Gastroesophageal sphincter (tissue), 4 donors: ENCODE data around the gene SFT2D2. TPM values are rescaled to one million over a fixed set of nuclear protein-coding genes. Genes with fewer than 3 reads are reported as not detected.

Experiments
- ATAC-seq: fragments of 150-250 bp; one replicate; pipeline ENCODE4 v1.9.1; 2016; ENCODE audit warnings: mild to moderate bottlenecking, moderate library complexity
- H3K27ac ChIP-seq, 4 donors: fragments of 200-600 bp; sonication (generic) in 3 of 4; 1 replicate in 3 of 4; 2 replicates in 1 of 4; pipeline ENCODE4 v1.5.1; 2016 to 2019
- H3K27me3 ChIP-seq: fragments of 200-600 bp; sonication (generic); one replicate; pipeline ENCODE4 v1.5.1; 2019
- H3K36me3 ChIP-seq, 2 donors: fragments of 200-600 bp; sonication (generic); one replicate each; pipeline ENCODE4 v1.5.1; 2019; ENCODE audit warnings: control low read depth in 1 of 2
- H3K4me1 ChIP-seq, 3 donors: fragments of 200-600 bp; sonication (generic); 1 replicate in 2 of 3; 2 replicates in 1 of 3; pipeline ENCODE4 v1.5.1; 2016 to 2019; ENCODE audit warnings: control low read depth in 2 of 3
- H3K4me3 ChIP-seq, 2 donors: fragments of 200-600 bp; sonication (generic); one replicate each; pipeline ENCODE4 v1.5.1; 2019; ENCODE audit warnings: mild to moderate bottlenecking in 1 of 2, moderate library complexity in 1 of 2
- H3K9me3 ChIP-seq, 3 donors: fragments of 200-600 bp; sonication (generic); one replicate each; pipeline ENCODE4 v1.5.1; 2017 to 2019; ENCODE audit warnings: control low read depth in 2 of 3
- CTCF ChIP-seq, 4 experiments: fragments of 200-600 bp in 2 of 4; fragments of 450-650 bp in 2 of 4; sonication (generic) in 1 of 4; IDR thresholded peaks; one replicate each; pipeline ENCODE4 v1.5.1; 2017 to 2019; ENCODE audit warnings: antibody characterized with exemption in 4 of 4, mild to moderate bottlenecking in 2 of 4, moderate library complexity in 2 of 4
- EP300 ChIP-seq: sonication (generic); formaldehyde crosslinking; IDR thresholded peaks from one replicate; pipeline ENCODE4 v1.6.1; 2017; ENCODE audit warnings: antibody characterized with exemption, mild to moderate bottlenecking
- POLR2A ChIP-seq, 2 donors: fragments of 450-650 bp; IDR thresholded peaks; one replicate each; pipeline ENCODE4 v1.6.1; 2017; ENCODE audit warnings: antibody characterized with exemption in 2 of 2, mild to moderate bottlenecking in 2 of 2, moderate library complexity in 1 of 2
- POLR2AphosphoS5 ChIP-seq: sonication (generic); formaldehyde crosslinking; IDR thresholded peaks from one replicate; pipeline ENCODE4 v1.6.1; 2017; ENCODE audit warnings: antibody characterized with exemption
- WGBS, 2 donors: methylation state at CpG; one replicate each; pipeline ENCODE4 v1.1.5; 2018; ENCODE audit warnings: low coverage in 1 of 2; 5-methylcytosine and 5-hydroxymethylcytosine counted together
- total RNA-seq, 4 donors: library from RNA; depleted of rRNA; stranded (reverse); fragments of >200 nt; gene quantifications; one replicate each; pipeline ENCODE4 v1.1.0, GENCODE V29; 2016

SFT2D2 gene
- total RNA-seq, 4 donors from 2014 or later, result 35.0 to 37.1 (median 36.6) TPM

- no peak for ATAC-seq
- Histone ChIP-seq H3K9me3 (no peaks in the 10 kb centered on the region), H3K4me1 (peaks cover 4 to 64% (median 24%) of the 10 kb centered on the region in 3 donors), H3K27ac (no peak overlapping the region), H3K4me3 (no peak overlapping the region), H3K36me3 (peaks cover 0 to 53% of the 10 kb centered on the region in 2 donors), H3K27me3 (no peaks in the 10 kb centered on the region)
- no peak for TF ChIP-seq POLR2A (IDR thresholded peaks at IDR 0.05)
- no peak for TF ChIP-seq CTCF (IDR thresholded peaks at IDR 0.05)
- no peak for TF ChIP-seq POLR2AphosphoS5
- TF ChIP-seq EP300, result no peak
- WGBS, 2 donors, result 94 to 100% methylated on average over 1 to 3 of the region's 3 CpGs
Measured at GRCh38 chr1:168230709-168231108, 4.9 kb downstream of the SFT2D2 start.

GRCh38 chr1:168234846-168235547 lies 9.2 kb downstream of the SFT2D2 start:
- no peak overlapping the region for H3K4me3 ChIP-seq
- WGBS, 2 donors, result 90 to 92% methylated on average over 5 to 8 of the region's 8 CpGs
- peak; percentile 61 for ATAC-seq
- no peaks in the 10 kb centered on the region for H3K9me3 ChIP-seq
- no peak for TF ChIP-seq EP300
- TF ChIP-seq POLR2A (IDR thresholded peaks at IDR 0.05), result no peak
- peak; percentile 11 to 61 (median 37) for TF ChIP-seq CTCF (IDR thresholded peaks at IDR 0.05)
- no peak for TF ChIP-seq POLR2AphosphoS5
- H3K36me3 ChIP-seq, result peaks cover 0 to 92% of the 10 kb centered on the region in 2 donors
- H3K27me3 ChIP-seq, result no peaks in the 10 kb centered on the region
- H3K4me1 ChIP-seq, result peaks cover 3 to 43% (median 4%) of the 10 kb centered on the region in 3 donors
- H3K27ac ChIP-seq, result peak overlapping the region in 3 of 4 donors; percentile 9 to 51 (median 32)

GRCh38 chr1:168235548-168235885 lies 9.7 kb downstream of the SFT2D2 start:
- peak overlapping the region in 3 of 4 donors; percentile 9 to 51 (median 32) for H3K27ac ChIP-seq
- H3K4me3 ChIP-seq, result no peak overlapping the region
- peak; percentile 60 for ATAC-seq
- peaks cover 0 to 94% of the 10 kb centered on the region in 2 donors for H3K36me3 ChIP-seq
- H3K9me3 ChIP-seq, result no peaks in the 10 kb centered on the region
- no peak for TF ChIP-seq EP300
- no peak for TF ChIP-seq POLR2A (IDR thresholded peaks at IDR 0.05)
- TF ChIP-seq CTCF (IDR thresholded peaks at IDR 0.05), result no peak
- TF ChIP-seq POLR2AphosphoS5, result no peak
- no peaks in the 10 kb centered on the region for H3K27me3 ChIP-seq
- peaks cover 3 to 38% (median 4%) of the 10 kb centered on the region in 3 donors for H3K4me1 ChIP-seq

GRCh38 chr1:168235937-168236336 lies 10.1 kb downstream of the SFT2D2 start:
- no peak overlapping the region for H3K4me3 ChIP-seq
- WGBS, 2 donors, result 80 to 86% methylated on average over 2 to 3 of the region's 3 CpGs
- peaks cover 0 to 94% of the 10 kb centered on the region in 2 donors for H3K36me3 ChIP-seq
- peaks cover 0 to 34% (median 4%) of the 10 kb centered on the region in 3 donors for H3K4me1 ChIP-seq
- TF ChIP-seq CTCF (IDR thresholded peaks at IDR 0.05) (no peak), POLR2A (IDR thresholded peaks at IDR 0.05) (no peak), POLR2AphosphoS5 (no peak), EP300 (no peak)
- H3K9me3 ChIP-seq, result no peaks in the 10 kb centered on the region
- ATAC-seq, result no peak
- H3K27me3 ChIP-seq, result no peaks in the 10 kb centered on the region
- H3K27ac ChIP-seq, result peak overlapping the region in 3 of 4 donors; percentile 9 to 51 (median 14)
